CD4-positive, alpha-beta T cell treated with Interleukin-6 for 4 hours (primary cell): ENCODE results near the gene AP1B1.

Experiments used
- DNase-seq: peaks from one replicate; pipeline ENCODE4 v3.0.0-alpha.2; 2020; ENCODE audit warnings: mixed read lengths

AP1B1 gene

DNA sequence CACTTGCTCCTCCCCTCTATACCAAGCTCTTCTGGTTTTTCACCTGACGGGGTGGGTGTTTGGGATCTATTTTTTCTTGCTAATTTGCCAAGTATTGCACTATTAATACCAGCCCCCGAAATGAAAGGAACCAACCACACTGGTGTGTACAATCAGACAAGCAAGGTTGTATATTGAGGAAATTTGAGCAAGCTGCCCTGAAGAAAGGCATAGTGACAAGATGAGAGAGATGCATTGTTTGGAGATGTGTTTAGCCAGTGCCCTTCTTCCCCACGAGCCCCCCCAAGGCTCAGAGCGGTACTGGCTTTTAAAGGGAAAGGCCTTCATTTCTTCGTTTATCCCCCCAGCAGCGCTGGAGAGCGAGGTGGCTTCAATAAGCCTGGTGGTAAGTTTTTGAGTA, 97.2 kb downstream of the AP1B1 start:
- no peak for DNase-seq

DNA sequence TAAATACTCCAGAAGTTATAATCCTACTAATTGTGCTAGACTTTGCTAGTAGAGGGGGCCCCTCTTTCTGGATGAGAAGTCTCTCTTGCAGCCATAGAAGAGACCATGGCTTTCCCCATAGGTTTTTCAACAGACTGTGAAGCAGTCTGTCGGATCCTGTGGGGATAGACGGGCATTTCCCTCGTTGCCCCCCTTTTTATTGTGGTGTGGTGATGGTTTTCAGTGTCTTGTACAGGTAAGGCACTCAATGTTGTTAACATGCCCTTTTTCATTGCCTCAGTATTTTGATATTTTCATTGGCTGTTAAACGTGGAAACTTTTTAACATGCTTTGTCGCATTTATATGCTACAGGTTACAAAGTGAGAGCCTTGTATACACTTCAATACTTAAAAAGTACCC, 98.3 kb downstream of the AP1B1 start:
- DNase-seq, result no peak

DNA sequence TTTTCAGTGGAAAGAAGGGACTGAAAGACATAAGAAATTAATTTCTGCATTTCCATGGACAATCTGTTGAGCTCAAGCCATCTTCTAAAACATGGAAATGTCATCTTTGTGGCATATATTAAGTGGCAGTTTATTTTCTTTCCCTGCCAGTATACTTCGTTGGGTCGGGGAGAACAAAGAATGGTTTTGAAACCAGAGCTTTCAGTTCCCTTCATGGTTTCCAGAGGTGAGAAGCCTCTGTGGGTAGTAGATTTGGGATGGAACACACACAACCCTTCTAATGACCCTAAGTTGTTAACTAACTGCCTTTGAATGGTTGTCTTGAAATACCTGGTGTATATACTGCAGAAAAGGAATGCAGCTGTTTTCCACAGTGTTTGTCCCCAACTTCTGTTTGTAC, 99.5 kb downstream of the AP1B1 start:
- no peak for DNase-seq

DNA sequence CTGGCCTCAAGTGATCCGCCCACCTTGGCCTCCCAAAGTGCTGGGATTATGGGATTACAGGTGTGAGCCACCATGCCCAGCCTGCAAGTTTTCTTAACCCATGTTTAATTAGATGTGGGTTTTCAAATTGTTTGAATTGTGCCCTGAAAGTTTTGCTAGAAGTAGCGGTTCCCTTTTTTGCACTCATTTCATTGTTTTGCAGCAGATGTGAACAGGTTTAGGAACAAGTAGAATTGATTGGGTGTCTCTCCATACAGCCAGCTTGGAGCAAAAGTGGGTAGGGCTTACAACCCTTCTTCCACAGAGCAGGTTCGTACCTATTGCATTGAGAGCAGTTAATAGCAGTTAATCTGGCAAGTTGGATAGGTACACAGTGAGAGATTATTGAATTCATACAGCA, 104.2 kb downstream of the AP1B1 start:
- no peak for DNase-seq

DNA sequence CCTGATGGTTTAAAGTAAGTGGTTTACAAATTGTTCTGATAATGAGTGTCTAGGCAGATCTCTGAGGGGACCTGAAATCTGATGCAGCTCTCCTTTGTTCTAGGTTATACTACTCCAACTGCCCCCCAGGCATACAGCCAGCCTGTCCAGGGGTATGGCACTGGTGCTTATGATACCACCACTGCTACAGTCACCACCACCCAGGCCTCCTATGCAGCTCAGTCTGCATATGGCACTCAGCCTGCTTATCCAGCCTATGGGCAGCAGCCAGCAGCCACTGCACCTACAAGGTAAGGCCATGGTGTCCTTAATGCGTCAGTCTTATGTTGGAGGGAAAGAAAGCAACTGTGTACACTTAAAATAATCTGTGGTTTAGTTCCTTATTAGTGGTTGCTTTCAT, 110.4 kb downstream of the AP1B1 start:
- no peak for DNase-seq
